Stimulated activated CD4-positive, alpha-beta T cell treated with anti-CD3 and anti-CD28 coated beads, Interleukin-1b, Interleukin-23, amount 100 ng/mL, for 24 hours (primary cell): ENCODE data around the gene ZMYM2.
A peak's percentile ranks its signal among the peaks of the same experiment; 100 is the strongest.

Source experiments
- DNase-seq, 4 experiments: peaks; one replicate each; pipeline ENCODE4 v3.0.0-alpha.2; 2020; ENCODE audit warnings: low read depth in 4 of 4, low spot score in 1 of 4

ZMYM2 gene

GRCh38 chr13:20131057-20131832 is 172.7 kb downstream of the ZMYM2 start:
- DNase-seq: no peak

- DNase-seq: no peak
Measured at GRCh38 chr13:20132052-20132634, 173.6 kb downstream of the ZMYM2 start.

GRCh38 chr13:20134732-20135131 is 176.2 kb downstream of the ZMYM2 start:
- no peak for DNase-seq

- peak in 1 of 4 experiments; percentile 35 for DNase-seq
Measured at GRCh38 chr13:20136781-20137703, 178.5 kb downstream of the ZMYM2 start.

GRCh38 chr13:20137875-20138274 is 179.3 kb downstream of the ZMYM2 start:
- no peak for DNase-seq

GRCh38 chr13:20140487-20140886 is 182.0 kb downstream of the ZMYM2 start:
- no peak for DNase-seq
